GM21526 (cell line): Measurements from ENCODE around the gene SRP72.
"Not testable (repeated sequence)": the region's sequence is repeated elsewhere in the genome, so short reads cannot be mapped to it uniquely, and the experiment has no call there.

Experiments used
- ATAC-seq: cut with Tn5 transposase; IDR thresholded peaks from one replicate; pipeline ENCODE4 v1.9.1; 2021; ENCODE audit warnings: moderate library complexity; ENCODE audit not compliant: unreplicated experiment, low FRiP score

SRP72 gene

GRCh38 chr4:56463711-56464110, 3.7 kb upstream of the SRP72 start:
- no peak for ATAC-seq

- no peak for ATAC-seq
These were observed 2.8 kb upstream of the SRP72 start for GRCh38 chr4:56464581-56464980.

- ATAC-seq: no peak
These were observed 1.7 kb upstream of the SRP72 start for GRCh38 chr4:56465599-56466295.

GRCh38 chr4:56466296-56466761, 1.1 kb upstream of the SRP72 start:
- ATAC-seq: not testable (repeated sequence)

GRCh38 chr4:56466910-56467283, 520 bp upstream of the SRP72 start:
- no peak for ATAC-seq

GRCh38 chr4:56468097-56468422, 643 bp downstream of the SRP72 start:
- ATAC-seq: peak; percentile 53

- no peak for ATAC-seq
These were observed 2.2 kb downstream of the SRP72 start for GRCh38 chr4:56469489-56470210.

- peak; percentile 65 for ATAC-seq
These were observed 8.5 kb downstream of the SRP72 start for GRCh38 chr4:56475917-56476316.

GRCh38 chr4:56477192-56477702, 9.8 kb downstream of the SRP72 start:
- no peak for ATAC-seq

GRCh38 chr4:56480691-56481090, 13.3 kb downstream of the SRP72 start:
- no peak for ATAC-seq

- ATAC-seq: no peak
These were observed 28.8 kb downstream of the SRP72 start for GRCh38 chr4:56496241-56496640.

- ATAC-seq: no peak
These were observed 38.1 kb downstream of the SRP72 start, which contains the start of gene ARL9 for GRCh38 chr4:56505269-56506130. TSS of gene ARL9 (plus strand) at chr4:56505791. CDS start at chr4:56505863, 72 bp downstream.

GRCh38 chr4:56511098-56511497, 43.7 kb downstream of the SRP72 start:
- ATAC-seq: no peak

GRCh38 chr4:56512166-56512565, 44.7 kb downstream of the SRP72 start:
- ATAC-seq: no peak

GRCh38 chr4:56513517-56513916, 46.1 kb downstream of the SRP72 start:
- ATAC-seq: no peak

- ATAC-seq: peak; percentile 92
These were observed 63.1 kb downstream of the SRP72 start for GRCh38 chr4:56530269-56531148.

- ATAC-seq: no peak
These were observed 63.8 kb downstream of the SRP72 start for GRCh38 chr4:56531149-56531770.

GRCh38 chr4:56531823-56532222, 64.4 kb downstream of the SRP72 start:
- ATAC-seq: no peak

- ATAC-seq: no peak
These were observed 64.8 kb downstream of the SRP72 start for GRCh38 chr4:56532239-56532638.

GRCh38 chr4:56535915-56536314, 68.5 kb downstream of the SRP72 start:
- ATAC-seq: no peak
